Measurements from ENCODE around the gene AKAP13.

The AKAP13 gene

GRCh38 chr15:85452436-85452835, 72.0 kb downstream of the AKAP13 start:
- TF ChIP-seq CTCF (IDR thresholded peaks at IDR 0.05; ENCODE audit: extremely low read depth, missing control alignments): no peak
- DNase-seq (ENCODE audit: low spot score): no peak

- DNase-seq (ENCODE audit: low spot score): no peak
- TF ChIP-seq CTCF (IDR thresholded peaks at IDR 0.05; ENCODE audit: extremely low read depth, missing control alignments): no peak
Observed at GRCh38 chr15:85453144-85453872, 72.9 kb downstream of the AKAP13 start.

- no peak for DNase-seq (ENCODE audit: low spot score)
- no peak for TF ChIP-seq CTCF (IDR thresholded peaks at IDR 0.05; ENCODE audit: extremely low read depth, missing control alignments)
Observed at GRCh38 chr15:85454403-85454802, 74.0 kb downstream of the AKAP13 start.

- DNase-seq (ENCODE audit: low spot score): no peak
- TF ChIP-seq CTCF (IDR thresholded peaks at IDR 0.05; ENCODE audit: extremely low read depth, missing control alignments): no peak
Observed at GRCh38 chr15:85455891-85456290, 75.5 kb downstream of the AKAP13 start.

GRCh38 chr15:85456798-85457197, 76.4 kb downstream of the AKAP13 start:
- DNase-seq (ENCODE audit: low spot score): no peak
- no peak for TF ChIP-seq CTCF (IDR thresholded peaks at IDR 0.05; ENCODE audit: extremely low read depth, missing control alignments)

GRCh38 chr15:85457392-85457968, 77.1 kb downstream of the AKAP13 start:
- DNase-seq (ENCODE audit: low spot score): peak; percentile 45

More at GRCh38 chr15:85457392-85457968, 77.1 kb downstream of the AKAP13 start:
- no peak for TF ChIP-seq CTCF (IDR thresholded peaks at IDR 0.05; ENCODE audit: extremely low read depth, missing control alignments)
